Breast epithelium (tissue), 3 donors: ENCODE data around the gene WIZ.

Source experiments
- CTCF ChIP-seq, 3 donors: fragments of 450-650 bp; IDR thresholded peaks; one replicate each; pipeline ENCODE4 v1.5.1; 2016 to 2017; ENCODE audit warnings: antibody characterized with exemption in 3 of 3, mild to moderate bottlenecking in 3 of 3, moderate library complexity in 3 of 3
- POLR2A ChIP-seq: fragments of 450-650 bp; IDR thresholded peaks from one replicate; pipeline ENCODE4 v1.6.1; 2016; ENCODE audit warnings: antibody characterized with exemption, mild to moderate bottlenecking, moderate library complexity
- POLR2AphosphoS5 ChIP-seq, 3 donors: sonication (generic); formaldehyde crosslinking; IDR thresholded peaks; one replicate each; pipeline ENCODE4 v1.6.1; 2017; ENCODE audit warnings: antibody characterized with exemption in 3 of 3

GRCh38 chr19:15419413-15420025, 30.2 kb downstream of the WIZ start:
- TF ChIP-seq CTCF (IDR thresholded peaks at IDR 0.05) (peak in 2 of 3 donors; percentile 5 to 6), POLR2A (no peak), POLR2AphosphoS5 (IDR thresholded peaks at IDR 0.05) (no peak)
